Measurements from ENCODE around the gene MRPS27.

The MRPS27 gene

DNA sequence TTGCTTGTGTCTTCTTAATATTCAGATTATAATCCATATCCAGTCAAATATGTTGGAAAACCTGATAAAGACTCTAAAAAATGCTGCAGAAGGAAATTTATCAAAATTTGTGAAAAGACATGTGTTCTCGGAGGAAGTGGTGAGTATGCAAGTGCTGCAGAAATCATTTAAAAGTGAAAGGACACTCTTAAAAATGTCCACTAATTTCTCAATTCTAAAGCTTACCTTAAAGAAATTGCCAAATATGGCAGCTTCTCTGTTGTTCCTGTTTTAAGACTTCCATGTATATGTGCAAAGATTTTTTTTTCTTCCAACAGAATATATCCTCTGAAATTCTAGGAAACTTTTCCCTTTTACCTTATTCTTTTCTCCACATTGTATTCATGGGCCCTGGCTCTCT is 32.6 kb upstream of the MRPS27 start:
- TF ChIP-seq, protein P1, sequence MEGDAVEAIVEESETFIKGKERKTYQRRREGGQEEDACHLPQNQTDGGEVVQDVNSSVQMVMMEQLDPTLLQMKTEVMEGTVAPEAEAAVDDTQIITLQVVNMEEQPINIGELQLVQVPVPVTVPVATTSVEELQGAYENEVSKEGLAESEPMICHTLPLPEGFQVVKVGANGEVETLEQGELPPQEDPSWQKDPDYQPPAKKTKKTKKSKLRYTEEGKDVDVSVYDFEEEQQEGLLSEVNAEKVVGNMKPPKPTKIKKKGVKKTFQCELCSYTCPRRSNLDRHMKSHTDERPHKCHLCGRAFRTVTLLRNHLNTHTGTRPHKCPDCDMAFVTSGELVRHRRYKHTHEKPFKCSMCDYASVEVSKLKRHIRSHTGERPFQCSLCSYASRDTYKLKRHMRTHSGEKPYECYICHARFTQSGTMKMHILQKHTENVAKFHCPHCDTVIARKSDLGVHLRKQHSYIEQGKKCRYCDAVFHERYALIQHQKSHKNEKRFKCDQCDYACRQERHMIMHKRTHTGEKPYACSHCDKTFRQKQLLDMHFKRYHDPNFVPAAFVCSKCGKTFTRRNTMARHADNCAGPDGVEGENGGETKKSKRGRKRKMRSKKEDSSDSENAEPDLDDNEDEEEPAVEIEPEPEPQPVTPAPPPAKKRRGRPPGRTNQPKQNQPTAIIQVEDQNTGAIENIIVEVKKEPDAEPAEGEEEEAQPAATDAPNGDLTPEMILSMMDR (IDR thresholded peaks at IDR 0.05; ENCODE audit: borderline replicate concordance, insufficient read depth, low read depth, low read length), result no peak

DNA sequence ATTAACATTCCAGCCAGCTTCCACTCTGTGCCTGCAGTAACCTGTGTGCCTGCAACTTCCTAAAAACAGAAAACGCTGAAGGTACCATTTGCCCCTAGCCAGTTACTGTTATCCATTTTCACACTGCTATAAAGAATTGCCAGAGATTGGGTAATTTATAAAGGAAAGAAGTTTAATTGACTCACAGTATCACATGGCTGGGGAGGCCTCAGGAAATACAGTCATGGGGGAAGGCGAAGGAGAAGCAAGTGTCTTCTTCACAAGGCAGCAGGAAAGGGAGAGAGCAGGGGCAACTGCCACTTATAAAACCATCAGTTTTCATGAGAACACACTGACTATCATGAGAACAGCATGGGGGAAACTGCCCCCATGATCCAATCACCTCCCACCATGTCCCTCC is 31.3 kb upstream of the MRPS27 start:
- TF ChIP-seq, protein P1 (IDR thresholded peaks at IDR 0.05; ENCODE audit: borderline replicate concordance, insufficient read depth, low read depth, low read length), result no peak
- no peak overlapping the region for H3K4me3 ChIP-seq (ENCODE audit: low read depth, low read length)

More for the DNA sequence above, 32.6 kb upstream of the MRPS27 start:
- no peak overlapping the region for H3K4me3 ChIP-seq (ENCODE audit: low read depth, low read length)

- TF ChIP-seq, protein P1 (IDR thresholded peaks at IDR 0.05; ENCODE audit: borderline replicate concordance, insufficient read depth, low read depth, low read length), result no peak
- H3K4me3 ChIP-seq (ENCODE audit: low read depth, low read length), result no peak overlapping the region
Measured at GRCh38 chr5:72347801-72348308, 27.8 kb upstream of the MRPS27 start.

- H3K4me3 ChIP-seq (ENCODE audit: low read depth, low read length), result no peak overlapping the region
- TF ChIP-seq, protein P1 (IDR thresholded peaks at IDR 0.05; ENCODE audit: borderline replicate concordance, insufficient read depth, low read depth, low read length), result no peak
Measured at GRCh38 chr5:72346398-72346797, 26.4 kb upstream of the MRPS27 start.

DNA sequence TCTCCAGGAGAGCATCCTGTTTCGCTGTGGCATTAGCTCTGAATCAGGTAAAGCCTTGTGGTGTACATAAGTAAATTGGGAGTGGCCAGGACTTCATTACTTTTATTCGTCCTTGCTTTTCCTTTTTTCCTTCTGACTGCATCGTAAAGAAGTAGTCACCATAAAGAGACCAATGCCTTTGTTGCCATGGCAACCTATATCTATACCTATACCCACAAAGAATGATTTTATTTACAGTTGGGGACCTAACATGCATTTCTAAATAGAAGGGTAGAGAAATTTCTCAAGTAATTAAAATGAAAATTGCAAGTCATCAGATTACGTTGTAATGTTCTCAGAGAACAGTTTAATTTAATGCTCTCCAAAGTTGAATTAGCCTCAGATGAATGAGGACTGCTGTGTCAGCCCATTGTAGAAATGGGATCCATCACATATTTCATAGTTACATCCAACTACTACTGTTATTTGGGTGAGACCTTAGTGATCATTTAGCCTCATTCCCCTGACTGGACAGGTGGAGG is 18.7 kb upstream of the MRPS27 start:
- TF ChIP-seq, protein P1 (IDR thresholded peaks at IDR 0.05; ENCODE audit: borderline replicate concordance, insufficient read depth, low read depth, low read length), result no peak
- H3K4me3 ChIP-seq (ENCODE audit: low read depth, low read length), result no peak overlapping the region

DNA sequence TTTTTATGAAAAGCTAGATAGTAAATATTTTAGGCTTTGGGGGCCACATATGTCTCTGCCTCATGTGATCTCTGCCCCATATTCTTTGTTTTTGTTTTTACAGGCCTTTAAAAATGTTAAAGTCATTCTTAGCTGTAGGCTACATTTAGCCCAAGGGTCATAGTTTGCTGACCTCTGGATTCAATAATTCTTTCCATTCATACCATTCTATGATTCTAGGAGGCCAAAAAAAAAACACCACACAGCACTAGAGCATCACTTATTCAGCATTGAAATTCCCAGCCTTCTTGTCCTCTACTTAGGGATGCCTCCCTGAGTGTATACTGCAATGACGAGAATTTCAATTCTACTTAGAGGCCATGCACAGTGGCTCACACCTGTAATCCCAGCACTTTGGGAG is 17.1 kb upstream of the MRPS27 start:
- no peak overlapping the region for H3K4me3 ChIP-seq (ENCODE audit: low read depth, low read length)
- TF ChIP-seq, protein P1 (IDR thresholded peaks at IDR 0.05; ENCODE audit: borderline replicate concordance, insufficient read depth, low read depth, low read length), result no peak

DNA sequence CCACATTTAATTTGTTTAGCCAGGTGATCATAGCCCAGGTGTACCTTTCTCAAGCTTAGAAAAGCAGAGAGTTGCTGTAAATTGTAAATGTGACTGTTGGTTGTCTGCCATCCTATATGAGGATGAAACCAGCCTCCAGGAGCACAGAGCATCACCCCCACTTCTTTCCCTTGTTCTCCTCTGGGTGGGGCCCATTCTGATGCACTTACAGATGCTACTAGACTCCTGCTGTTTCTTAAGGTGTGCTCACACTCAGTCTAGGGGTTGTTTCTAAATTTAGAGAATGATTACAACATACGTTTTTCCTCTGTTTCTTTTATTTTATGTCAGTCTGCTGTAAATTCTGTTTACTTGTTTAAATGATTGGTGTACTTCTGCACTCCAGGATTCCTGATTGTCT is 10.7 kb upstream of the MRPS27 start:
- no peak overlapping the region for H3K4me3 ChIP-seq (ENCODE audit: low read depth, low read length)
- TF ChIP-seq, protein P1 (IDR thresholded peaks at IDR 0.05; ENCODE audit: borderline replicate concordance, insufficient read depth, low read depth, low read length), result no peak

Data from GM12875 (cell line).